ENCODE measurements around the gene DCST2. TPM values are rescaled to one million over a fixed set of nuclear protein-coding genes. Genes with fewer than 3 reads are reported as not detected.

The DCST2 gene
- total and polyA plus RNA-seq, 9 of the 15 experiments (the other 6 are each of a cell fraction or from before 2014, with no cell fraction given): 0.09 to 0.49 (median 0.11) TPM; not detected in 3

GRCh38 chr1:155079487-155080311 is 46.1 kb upstream of the DCST2 start (continued):
- TF ChIP-seq ZHX1 (conservative IDR thresholded peaks at IDR 0.05; ENCODE audit: low read length) (no peak), ARNT (IDR thresholded peaks at IDR 0.05) (no peak), SRSF9 (IDR thresholded peaks at IDR 0.05; ENCODE audit: borderline replicate concordance, low read depth, low read length) (no peak), GTF2A2 (tag; IDR thresholded peaks at IDR 0.05) (no peak), DACH1 (IDR thresholded peaks at IDR 0.05; ENCODE audit: partially characterized antibody) (no peak), MLLT1 (IDR thresholded peaks at IDR 0.05) (no peak), BRF1 (IDR thresholded peaks at IDR 0.05; ENCODE audit: borderline replicate concordance, extremely low read depth, insufficient read length) (no peak), MCM3 (IDR thresholded peaks at IDR 0.05) (no peak), SUPT5H (IDR thresholded peaks at IDR 0.05) (no peak), FOXM1 (IDR thresholded peaks at IDR 0.05; ENCODE audit: low read depth) (no peak), FOXM1 (CRISPR knock-in tag; IDR thresholded peaks at IDR 0.05; ENCODE audit: low read depth) (0 out of 2 replicates have a peak, but pooled peaks have one; percentile 38), PCBP1 (IDR thresholded peaks at IDR 0.05; ENCODE audit: low read depth, low read length, poor library complexity, severe bottlenecking) (peak; percentile 12), ZNF165 (CRISPR knock-in tag; IDR thresholded peaks at IDR 0.05; ENCODE audit: borderline replicate concordance) (no peak), CEBPG (CRISPR knock-in tag; IDR thresholded peaks at IDR 0.05) (no peak), CEBPG (tag; conservative IDR thresholded peaks at IDR 0.05 in 1 of 2, IDR thresholded peaks at IDR 0.05 in 1 of 2) (no peak), ZNF316 (IDR thresholded peaks at IDR 0.05) (no peak), ZBTB34 (CRISPR knock-in tag; IDR thresholded peaks at IDR 0.05) (no peak), PURB (CRISPR knock-in tag; IDR thresholded peaks at IDR 0.05; ENCODE audit: low read depth) (no peak), SIRT6 (IDR thresholded peaks at IDR 0.05; ENCODE audit: low read depth, low read length) (no peak), RBM15 (IDR thresholded peaks at IDR 0.05; ENCODE audit: insufficient read depth, low read length) (no peak), ZNF766 (CRISPR knock-in tag; conservative IDR thresholded peaks at IDR 0.05) (no peak), SFPQ (IDR thresholded peaks at IDR 0.05; ENCODE audit: low read depth, low read length) (no peak)

All from K562 (cell line).